Activated CD4-positive, alpha-beta T cell treated with anti-CD3 and anti-CD28 coated beads, Interleukin-10, Interleukin-2, amounts not matched to agents 100 ng/mL and 50 ng/mL, durations not matched to agents 16 hours and 8 hours (primary cell): ENCODE results near the gene PCBP4.

Experiments
- DNase-seq: peaks from one replicate; pipeline ENCODE4 v3.0.0-alpha.2; 2020

The PCBP4 gene

GRCh38 chr3:51970606-51971300, 3.5 kb upstream of the PCBP4 start:
- DNase-seq = no peak

GRCh38 chr3:51969841-51970240, 2.6 kb upstream of the PCBP4 start:
- no peak for DNase-seq

DNA sequence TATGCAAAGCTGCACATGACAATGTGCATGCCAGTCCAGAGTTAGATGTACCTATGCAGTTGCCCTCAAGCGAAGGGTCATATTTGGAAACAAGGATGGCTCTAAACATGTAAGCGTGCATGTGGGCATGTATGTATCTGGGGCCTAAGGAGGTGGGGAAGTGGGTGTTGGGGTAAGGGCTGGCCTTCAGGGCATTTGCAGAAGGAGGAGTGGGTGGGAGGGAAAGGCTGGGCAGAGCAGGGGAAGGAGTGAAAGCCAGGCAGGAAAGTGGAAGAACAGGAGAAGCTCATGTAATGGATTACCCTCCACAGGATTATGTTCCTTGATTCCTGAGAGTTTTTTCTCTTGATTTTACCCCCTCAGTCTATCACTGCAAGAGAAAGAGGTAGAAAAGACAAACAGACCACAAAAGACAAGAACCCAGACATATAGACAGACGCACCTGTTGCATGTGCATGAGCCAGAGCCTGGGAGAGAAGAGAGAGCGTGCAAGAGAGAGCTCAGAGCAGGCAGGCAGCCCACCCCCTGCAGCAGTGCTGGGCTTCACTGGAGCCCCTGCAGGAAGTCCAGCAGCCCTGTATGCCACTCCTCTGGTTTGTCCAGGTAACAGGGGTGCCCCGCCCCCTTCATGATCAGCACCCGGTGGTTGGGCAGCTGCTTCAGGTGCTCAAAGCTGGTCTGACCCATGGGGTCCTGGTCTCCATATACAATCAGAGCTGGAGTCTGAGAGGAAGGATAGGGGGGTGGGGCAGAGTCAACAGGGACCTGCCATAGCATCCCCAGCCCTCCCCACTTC, 1.8 kb upstream of the PCBP4 start:
- no peak for DNase-seq

DNA sequence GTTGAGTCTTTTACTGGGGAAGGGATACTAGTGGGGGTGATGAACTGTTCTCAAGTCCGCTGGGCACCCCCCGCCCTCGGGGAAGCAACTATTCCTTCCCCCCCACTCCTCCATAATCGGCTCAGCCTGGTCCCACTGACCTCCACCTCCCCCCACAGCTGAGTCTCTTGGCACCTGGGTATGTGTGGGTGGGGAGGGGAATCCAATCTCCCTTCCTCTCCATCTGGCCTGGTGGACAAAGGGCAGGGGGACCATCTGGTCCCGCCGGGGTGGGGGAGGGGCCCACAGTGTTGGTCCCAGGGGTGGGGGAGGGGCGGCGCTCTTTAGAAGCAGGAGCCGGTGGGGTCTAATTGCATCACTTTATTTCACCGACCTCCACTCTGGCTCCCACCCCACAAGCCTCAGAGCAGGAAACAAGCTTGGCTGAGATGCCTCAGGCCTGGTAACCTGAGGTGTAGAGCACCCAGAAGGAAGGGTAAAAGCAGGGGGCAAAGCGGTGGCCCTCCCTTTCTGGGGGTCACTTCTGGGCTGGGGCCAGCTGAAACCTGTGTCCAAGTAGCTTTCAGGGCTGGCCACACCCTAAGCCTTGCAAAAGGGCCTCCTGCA, 1.0 kb upstream of the PCBP4 start:
- DNase-seq = no peak

DNA sequence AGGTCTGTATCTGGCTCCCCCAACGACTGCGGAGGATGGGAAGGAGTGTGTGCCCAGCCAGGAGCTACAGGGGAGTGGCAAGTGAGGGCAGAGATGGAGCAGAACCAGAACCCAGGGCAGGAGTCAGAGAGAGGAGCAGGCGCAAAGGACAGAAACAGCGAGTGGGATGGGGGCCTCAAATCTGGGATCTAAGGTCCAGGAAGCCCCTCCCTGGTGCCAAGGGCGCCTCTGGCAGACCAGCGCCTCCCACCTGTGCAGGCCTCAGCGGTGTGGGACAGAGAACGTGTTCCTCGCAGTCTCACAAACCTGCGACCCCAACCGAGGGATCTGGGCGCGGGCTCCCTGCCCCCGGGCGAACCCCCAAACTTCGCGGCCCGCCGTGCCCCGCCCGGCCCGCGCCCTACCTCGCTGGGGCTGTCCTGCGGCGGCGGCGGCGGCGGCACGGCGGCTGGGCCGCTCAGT, 301 bp downstream of the PCBP4 start:
- no peak for DNase-seq

- no peak for DNase-seq
These were observed 768 bp downstream of the PCBP4 start for GRCh38 chr3:51966486-51966885.

DNA sequence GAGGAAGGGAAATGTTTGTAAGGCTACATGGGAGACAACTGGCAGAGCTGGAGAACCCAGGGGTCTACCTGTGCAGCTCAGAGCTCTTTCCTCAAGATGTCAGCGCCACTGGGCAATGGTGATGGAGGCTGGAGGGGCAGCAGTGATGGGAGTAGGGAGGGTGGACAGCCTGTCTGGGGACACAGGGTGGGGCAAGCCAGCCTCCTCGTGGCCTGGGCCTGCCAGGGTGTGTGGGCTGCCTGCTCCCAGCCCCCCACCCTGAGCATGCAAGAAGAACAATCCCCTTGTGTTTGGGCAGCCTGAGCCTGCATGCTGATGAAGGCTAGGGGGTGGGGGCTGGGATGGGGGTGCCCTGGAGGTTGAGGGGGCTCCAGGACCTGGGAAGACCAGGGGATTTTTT, 1.2 kb downstream of the PCBP4 start:
- DNase-seq = no peak

DNA sequence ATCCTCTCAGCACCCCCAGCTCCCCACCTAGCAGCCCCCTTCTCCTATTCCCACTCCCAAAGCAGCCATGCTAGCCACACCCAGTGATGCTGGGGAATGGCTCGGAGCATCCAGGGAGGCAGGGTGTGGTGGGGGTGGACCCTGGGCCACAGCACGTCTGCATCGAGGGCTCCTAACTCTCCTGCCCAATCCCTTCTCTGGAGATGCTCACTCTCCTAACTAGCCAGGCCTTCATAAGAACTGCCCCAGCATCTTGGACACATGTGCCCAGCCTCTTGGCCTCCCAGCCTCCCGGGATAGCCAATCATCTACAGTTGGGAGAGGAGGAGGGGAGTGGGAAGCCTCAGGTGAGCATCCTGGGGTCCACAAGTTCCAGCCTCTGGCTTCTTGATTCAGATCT, 2.7 kb downstream of the PCBP4 start:
- no peak for DNase-seq

- no peak for DNase-seq
These were observed 3.3 kb downstream of the PCBP4 start for GRCh38 chr3:51963951-51964451.

DNA sequence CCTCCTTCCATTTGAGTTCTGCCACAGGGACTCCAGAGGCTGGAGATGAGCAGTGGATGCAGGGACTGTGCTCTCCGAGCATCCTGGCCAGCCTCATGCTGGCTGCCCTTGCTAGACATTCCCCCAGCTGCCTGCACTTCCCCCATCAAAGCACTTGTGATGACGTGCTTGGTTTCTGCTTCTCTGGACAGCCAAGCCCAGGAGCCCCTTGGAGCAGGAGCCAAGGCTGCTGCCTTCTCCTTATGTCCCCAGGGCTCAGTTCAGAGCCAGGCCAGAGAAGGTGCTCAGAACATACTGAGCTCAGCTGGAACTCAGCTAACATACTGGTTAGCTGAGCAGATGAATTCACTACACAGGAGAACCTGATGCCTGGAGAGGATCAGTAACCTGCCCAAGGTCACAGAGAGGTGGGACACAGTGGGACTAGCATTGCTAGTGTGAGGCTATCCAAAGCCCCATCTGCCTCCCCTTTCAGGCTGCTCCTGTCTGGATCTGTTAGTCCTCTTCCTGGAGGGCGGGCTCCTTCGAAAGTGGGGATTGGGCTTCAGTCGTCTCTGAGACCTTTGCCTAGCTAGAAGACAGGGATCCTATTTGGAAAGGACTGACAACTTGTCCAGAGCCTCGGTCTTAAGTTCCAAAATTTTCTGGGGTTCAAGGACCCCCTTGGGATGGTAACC, 4.3 kb downstream of the PCBP4 start:
- no peak for DNase-seq

GRCh38 chr3:51961602-51962569, 5.4 kb downstream of the PCBP4 start:
- DNase-seq = no peak

- no peak for DNase-seq
These were observed 6.2 kb downstream of the PCBP4 start for GRCh38 chr3:51961011-51961410.

GRCh38 chr3:51960386-51960785, 6.9 kb downstream of the PCBP4 start:
- no peak for DNase-seq

- no peak for DNase-seq
These were observed 7.6 kb downstream of the PCBP4 start for GRCh38 chr3:51959651-51960050.

DNA sequence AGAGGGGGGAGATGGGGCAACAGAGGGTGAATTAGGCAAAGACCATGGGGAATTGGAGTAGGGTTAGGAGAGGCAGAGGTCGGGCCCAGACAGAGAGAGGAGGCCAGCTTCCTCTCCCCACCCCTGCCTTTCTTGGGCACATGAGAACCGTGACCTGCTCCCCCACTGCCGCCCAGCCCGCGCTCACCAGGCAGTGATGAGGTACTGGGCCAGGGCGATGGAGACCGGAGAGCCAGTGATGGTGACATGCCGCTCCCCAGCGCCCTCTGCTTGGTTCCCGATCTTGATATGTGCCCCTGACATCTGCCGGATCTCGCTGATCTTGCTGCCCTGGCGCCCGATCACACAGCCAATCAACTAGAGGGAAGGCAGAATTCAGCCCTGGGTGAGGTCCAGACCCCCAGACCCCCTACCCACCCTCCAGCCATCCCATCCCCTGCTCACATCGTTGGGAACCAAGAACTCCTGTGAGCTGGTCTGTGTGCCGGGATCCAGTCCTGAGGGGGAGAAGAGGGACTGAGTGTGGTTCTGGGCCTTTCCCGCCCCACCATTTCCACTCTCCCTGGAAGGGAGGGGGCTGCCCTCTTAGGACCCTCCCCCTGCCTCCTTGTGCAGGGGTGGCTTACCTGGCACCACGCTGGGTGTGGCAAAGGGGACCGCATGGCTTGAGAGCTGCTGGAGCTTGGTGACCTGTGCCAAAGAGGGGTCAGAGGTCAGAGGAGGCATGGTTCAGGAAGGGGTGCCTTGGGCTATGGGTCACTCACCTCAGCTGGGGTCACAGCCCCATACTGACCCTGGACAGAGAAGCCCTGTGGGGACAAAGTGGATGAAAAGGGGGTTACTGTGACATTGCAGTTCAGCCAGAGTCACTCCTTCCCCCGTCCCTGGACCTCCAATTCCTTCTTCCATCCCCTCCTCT, 8.4 kb downstream of the PCBP4 start:
- no peak for DNase-seq

DNA sequence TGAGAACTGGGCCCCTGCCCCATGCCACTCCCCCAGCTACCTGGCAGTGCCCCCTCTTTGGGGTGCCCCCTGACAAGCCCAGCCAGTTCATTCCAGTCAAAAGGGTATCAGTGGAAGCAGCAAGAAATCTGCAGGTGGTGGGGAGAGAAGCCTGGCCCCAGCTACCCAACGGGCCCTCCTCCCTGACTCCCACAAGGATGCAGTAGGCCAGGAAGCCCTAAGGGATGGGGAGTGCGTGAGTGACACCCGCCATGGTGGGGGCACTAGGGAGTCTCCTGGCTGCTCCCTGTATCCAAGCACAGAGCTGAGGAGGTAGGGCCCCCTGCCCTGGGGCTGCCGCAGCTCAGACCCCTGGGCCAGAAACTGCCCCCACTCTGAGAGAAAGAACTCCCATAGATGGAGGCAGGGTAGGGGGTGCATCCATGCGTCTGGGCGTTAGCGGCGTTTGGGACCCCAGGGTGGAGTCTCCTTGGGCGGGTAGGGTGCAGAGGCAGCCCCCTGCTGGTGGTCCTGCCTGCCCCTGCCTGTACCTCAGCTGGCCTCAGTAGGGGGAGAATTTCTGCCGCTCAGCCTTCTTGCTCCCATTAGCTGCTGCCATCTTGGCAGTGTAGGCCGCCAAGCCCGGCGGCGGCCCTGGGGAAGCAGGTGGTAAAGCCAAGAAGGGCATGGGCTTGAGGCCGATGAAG, 9.6 kb downstream of the PCBP4 start:
- DNase-seq = no peak

DNA sequence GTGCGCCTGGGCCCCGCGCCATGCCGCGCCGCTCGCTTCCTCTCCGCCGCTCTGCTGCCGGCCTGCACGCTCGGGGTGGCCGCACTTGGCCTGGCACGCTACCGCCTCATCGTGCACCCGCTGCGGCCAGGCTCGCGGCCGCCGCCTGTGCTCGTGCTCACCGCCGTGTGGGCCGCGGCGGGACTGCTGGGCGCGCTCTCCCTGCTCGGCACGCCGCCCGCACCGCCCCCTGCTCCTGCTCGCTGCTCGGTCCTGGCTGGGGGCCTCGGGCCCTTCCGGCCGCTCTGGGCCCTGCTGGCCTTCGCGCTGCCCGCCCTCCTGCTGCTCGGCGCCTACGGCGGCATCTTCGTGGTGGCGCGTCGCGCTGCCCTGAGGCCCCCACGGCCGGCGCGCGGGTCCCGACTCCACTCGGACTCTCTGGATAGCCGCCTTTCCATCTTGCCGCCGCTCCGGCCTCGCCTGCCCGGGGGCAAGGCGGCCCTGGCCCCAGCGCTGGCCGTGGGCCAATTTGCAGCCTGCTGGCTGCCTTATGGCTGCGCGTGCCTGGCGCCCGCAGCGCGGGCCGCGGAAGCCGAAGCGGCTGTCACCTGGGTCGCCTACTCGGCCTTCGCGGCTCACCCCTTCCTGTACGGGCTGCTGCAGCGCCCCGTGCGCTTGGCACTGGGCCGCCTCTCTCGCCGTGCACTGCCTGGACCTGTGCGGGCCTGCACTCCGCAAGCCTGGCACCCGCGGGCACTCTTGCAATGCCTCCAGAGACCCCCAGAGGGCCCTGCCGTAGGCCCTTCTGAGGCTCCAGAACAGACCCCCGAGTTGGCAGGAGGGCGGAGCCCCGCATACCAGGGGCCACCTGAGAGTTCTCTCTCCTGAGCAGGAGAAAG, 11.1 kb downstream of the PCBP4 start:
- peak; percentile 44 for DNase-seq

GRCh38 chr3:51955175-51955892, 11.9 kb downstream of the PCBP4 start, which contains the start of gene GPR62:
Gene GPR62, plus strand, starts transcription at chr3:51955381. Its CDS starts 272 bp downstream, at chr3:51955653.
- DNase-seq = no peak
